Lower leg skin (tissue), 3 donors: ENCODE results near the gene NEU2.

Source experiments
- CTCF ChIP-seq, 3 donors: fragments of 450-650 bp; IDR thresholded peaks; one replicate each; pipeline ENCODE4 v1.5.1; 2016; ENCODE audit warnings: antibody characterized with exemption in 3 of 3, mild to moderate bottlenecking in 3 of 3, moderate library complexity in 2 of 3
- POLR2A ChIP-seq, 2 donors: fragments of 450-650 bp; IDR thresholded peaks; one replicate each; pipeline ENCODE4 v1.6.1; 2016 to 2017; ENCODE audit warnings: antibody characterized with exemption in 2 of 2, mild to moderate bottlenecking in 1 of 2, moderate library complexity in 1 of 2

GRCh38 chr2:233011702-233012131 is 20.8 kb upstream of the NEU2 start:
- no peak for TF ChIP-seq CTCF (IDR thresholded peaks at IDR 0.05)
- TF ChIP-seq POLR2A (IDR thresholded peaks at IDR 0.05) = no peak
